GM12878 (cell line): ENCODE measurements around the gene CTCFL. TPM values are rescaled to one million over a fixed set of nuclear protein-coding genes. Genes with fewer than 3 reads are reported as not detected.

Experiments
- ATAC-seq: fragments of 200-7000 bp; cut with Tn5 transposase; 3 replicates; pipeline ENCODE4 v1.9.1; 2020; ENCODE audit warnings: mild to moderate bottlenecking, moderate library complexity
- BruUV-seq: library from RNA; stranded (reverse); fragments of 400-500 nt; replicated peaks from 2 replicates; lab custom pipeline; 2021; lab: Mats Ljungman, UMichigan
- CTCF ChIA-PET: fragments of 300-600 bp; sonication (Branson Sonifier 250); formaldehyde crosslinking; extraction: SDS; loops from one replicate; lab custom pipeline; 2021; ENCODE audit warnings: inconsistent platforms; lab: Yijun Ruan, JAX
- POLR2A ChIA-PET: fragments of 350-600 bp; formaldehyde crosslinking; extraction: SDS; loops from one replicate; lab custom pipeline; 2021; ENCODE audit warnings: inconsistent platforms; lab: Charles Lee
- RAD21 ChIA-PET: fragments of 300-600 bp; sonication (Branson Sonifier 250); formaldehyde crosslinking; loops from one replicate; lab custom pipeline; 2023; ENCODE audit warnings: antibody characterized with exemption; ENCODE audit not compliant: unreplicated experiment; lab: Charles Lee
- SMC1A ChIA-PET: fragments of 300-600 bp; sonication (Branson Sonifier 250); formaldehyde crosslinking; loops from one replicate; lab custom pipeline; 2023; ENCODE audit not compliant: unreplicated experiment, uncharacterized antibody; lab: Charles Lee
- DNase-seq: peaks from one replicate; pipeline ENCODE4 v3.0.0-alpha.2; 2011; ENCODE audit warnings: low read depth, low spot score
- FAIRE-seq: peaks from 3 replicates; lab custom pipeline; 2011; peaks lifted over from hg19 to GRCh38; lab: Jason Lieb, UNC
- H2AFZ ChIP-seq: 2 replicates; pipeline ENCODE4 v1.6.0; 2011; ENCODE audit warnings: low read depth, low read length, control low read depth; ENCODE audit not compliant: control insufficient read depth
- H3K27ac ChIP-seq: 2 replicates; pipeline ENCODE4 v1.5.1; 2011; ENCODE audit warnings: control low read depth; ENCODE audit not compliant: control insufficient read depth, insufficient read depth
- H3K27me3 ChIP-seq, 2 experiments: replicated peaks in 1 of 2; 2 replicates each; pipeline versions ENCODE4 v1.6.0 to v1.6.1; 2011; ENCODE audit warnings: low read length in 1 of 2; ENCODE audit not compliant: control insufficient read depth in 2 of 2, insufficient read depth in 2 of 2
- H3K36me3 ChIP-seq, 2 experiments: 2 replicates each; pipeline ENCODE4 v1.5.1; 2011; ENCODE audit warnings: low read length in 1 of 2; ENCODE audit not compliant: control insufficient read depth in 2 of 2, insufficient read depth in 2 of 2
- H3K4me1 ChIP-seq: 2 replicates; pipeline ENCODE4 v1.6.1; 2011; ENCODE audit warnings: mild to moderate bottlenecking, low read length, moderate library complexity, mixed read lengths; ENCODE audit not compliant: control insufficient read depth, insufficient read depth
- H3K4me2 ChIP-seq: 2 replicates; pipeline ENCODE4 v1.6.0; 2011; ENCODE audit warnings: control low read depth; ENCODE audit not compliant: control insufficient read depth, insufficient read depth
- H3K4me3 ChIP-seq: fragments of 200-600 bp; sonication (generic); 2 replicates; pipeline ENCODE4 v1.5.1; 2016
- H3K79me2 ChIP-seq: 2 replicates; pipeline ENCODE4 v1.6.0; 2011; ENCODE audit warnings: low read length; ENCODE audit not compliant: control insufficient read depth, insufficient read depth
- H3K9ac ChIP-seq: 2 replicates; pipeline ENCODE4 v1.8.0; 2011; ENCODE audit warnings: low read length, control low read depth, mixed read lengths; ENCODE audit not compliant: control insufficient read depth, insufficient read depth
- H3K9me3 ChIP-seq: replicated peaks from 3 replicates; pipeline ENCODE4 v1.5.1; 2011; ENCODE audit warnings: mild to moderate bottlenecking, low read length; ENCODE audit not compliant: control insufficient read depth, insufficient read depth
- H4K20me1 ChIP-seq: 2 replicates; pipeline ENCODE4 v1.6.0; 2011; ENCODE audit not compliant: control insufficient read depth, insufficient read depth
- CUX1 ChIP-seq: IDR thresholded peaks from 2 replicates; pipeline ENCODE4 v1.6.1; 2012; ENCODE audit warnings: improper control_type of control experiment, low read depth, low read length; ENCODE audit not compliant: insufficient replicate concordance
- EP300 ChIP-seq, 2 experiments: fragments of 150-350 bp in 1 of 2; IDR thresholded peaks; 2 replicates each; pipeline ENCODE4 v1.6.1; 2011 to 2012; ENCODE audit warnings: low read depth in 2 of 2, low read length in 2 of 2, borderline replicate concordance in 1 of 2, improper control_type of control experiment in 1 of 2, inconsistent platforms in 1 of 2; ENCODE audit not compliant: control insufficient read depth in 1 of 2
- ETV6 ChIP-seq, 2 experiments: fragments of 450-650 bp in 1 of 2; IDR thresholded peaks in 1 of 2; conservative IDR thresholded peaks in 1 of 2; 2 replicates each; pipeline ENCODE4 v1.6.1; 2014; ENCODE audit warnings: antibody characterized with exemption in 1 of 2, borderline replicate concordance in 1 of 2, low read depth in 1 of 2, mild to moderate bottlenecking in 1 of 2, moderate library complexity in 1 of 2
- NFXL1 ChIP-seq: fragments of 450-650 bp; IDR thresholded peaks from 2 replicates; pipeline ENCODE4 v1.6.1; 2017; ENCODE audit warnings: antibody characterized with exemption, mild to moderate bottlenecking, borderline replicate concordance
- NR2F1 ChIP-seq: fragments of 450-650 bp; conservative IDR thresholded peaks from 2 replicates; pipeline ENCODE4 v1.6.1; 2017; ENCODE audit warnings: mild to moderate bottlenecking
- PAX8 ChIP-seq: fragments of 450-650 bp; IDR thresholded peaks from 2 replicates; pipeline ENCODE4 v1.6.1; 2017; ENCODE audit warnings: mild to moderate bottlenecking, moderate library complexity
- POLR2AphosphoS5 ChIP-seq: IDR thresholded peaks from 2 replicates; pipeline ENCODE4 v1.6.1; 2011; ENCODE audit warnings: mild to moderate bottlenecking, low read length, inconsistent platforms
- RAD21 ChIP-seq: IDR thresholded peaks from 2 replicates; pipeline ENCODE4 v1.6.1; 2011; ENCODE audit warnings: mild to moderate bottlenecking, low read depth, low read length, moderate library complexity; ENCODE audit not compliant: insufficient read depth
- STAT1 ChIP-seq: fragments of 450-650 bp; conservative IDR thresholded peaks from 2 replicates; pipeline ENCODE4 v1.6.1; 2014; ENCODE audit warnings: antibody characterized with exemption, mild to moderate bottlenecking
- ZNF622 ChIP-seq: fragments of 450-650 bp; IDR thresholded peaks from 2 replicates; pipeline ENCODE4 v1.6.1; 2017; ENCODE audit warnings: mild to moderate bottlenecking, inconsistent platforms
- ZSCAN29 ChIP-seq: fragments of 450-650 bp; IDR thresholded peaks from 2 replicates; pipeline ENCODE4 v1.6.1; 2017; ENCODE audit warnings: mild to moderate bottlenecking, moderate library complexity
- WGBS: methylation state at CpG from one replicate; pipeline ENCODE4 v1.1.6; 2016; ENCODE audit warnings: low lambda C conversion rate; ENCODE audit not compliant: insufficient replicate concordance, insufficient coverage; ENCODE audit errors: missing lambda C conversion rate; 5-methylcytosine and 5-hydroxymethylcytosine counted together
- in situ Hi-C: fragments of 300-500 bp; cut with MboI; formaldehyde crosslinking; loops from 9 replicates; pipeline ENCODE4 v1.14.3; 2018; ENCODE audit warnings: mixed read lengths
- intact Hi-C: fragments of 100-400 bp; cut with micrococcal nuclease; formaldehyde crosslinking; loops from one replicate; pipeline ENCODE4 v1.14.2; 2022; ENCODE audit not compliant: unreplicated experiment
- polyA plus RNA-seq, 11 experiments: library from polyadenylated mRNA; depleted of rRNA in 4 of 11; unstranded in 6 of 11; stranded (reverse) in 5 of 11; fragments of >200 nt; fragmentation: Nextera tagmentation in 4 of 11; fragmentation: Illumina TruSeq in 1 of 11; extraction: Ambion mirVana in 4 of 11; extraction: Trizol in 1 of 11; gene quantifications; 1 replicate in 1 of 11; 2 replicates in 10 of 11; pipeline versions ENCODE4 v1.2.1 to v1.2.3, GENCODE V29; 2011 to 2016; ENCODE audit warnings: inconsistent platforms in 2 of 11, missing spikeins in 2 of 11, low read depth in 1 of 11
- total RNA-seq, 4 experiments: library from RNA; depleted of rRNA in 3 of 4; stranded (reverse); fragments of >200 nt in 3 of 4; fragmentation: Illumina TruSeq in 1 of 4; extraction: Trizol in 1 of 4; gene quantifications; 2 replicates each; pipeline versions ENCODE4 v1.2.1 to v1.2.3, GENCODE V29; 2013 to 2021
- TF ChIP-seq, protein P1 (sequence below): fragments of 450-650 bp; formaldehyde crosslinking; IDR thresholded peaks from 2 replicates; pipeline ENCODE4 v1.5.0; 2022; ENCODE audit warnings: mild to moderate bottlenecking, missing genetic modification characterization
- TF ChIP-seq, protein P2 (sequence below): IDR thresholded peaks from 2 replicates; pipeline ENCODE4 v1.6.1; 2011; ENCODE audit warnings: borderline replicate concordance, low read depth, mild to moderate bottlenecking, moderate library complexity, low read length; ENCODE audit not compliant: insufficient read depth, poor library complexity, severe bottlenecking

CTCFL gene
- total and polyA plus RNA-seq, 10 of the 15 experiments (the other 5 are each of a cell fraction or from before 2014, with no cell fraction given), result 0.06 to 0.20 (median 0.11) TPM; not detected in 4

GRCh38 chr20:57512432-57512831 lies 12.5 kb downstream of the CTCFL start:
- intact Hi-C loops (loop anchor here (5.0 kb wide), 1 partner anchor 700 kb away; no protein-coding TSS in a partner anchor), in situ Hi-C loops (loop anchor here (5.0 kb wide), 1 partner anchor 80 kb away; no protein-coding TSS in a partner anchor)
- ATAC-seq, result no peak
- H3K4me3 ChIP-seq, result no peak overlapping the region
- no peak for DNase-seq
- H3K36me3 ChIP-seq, result no peaks in the 10 kb centered on the region
- no peaks in the 10 kb centered on the region for H3K79me2 ChIP-seq
- FAIRE-seq, result no peak
- 68% methylated on average over 5 of the region's 5 CpGs for WGBS
- no peaks in the 10 kb centered on the region for H4K20me1 ChIP-seq
- H3K27ac ChIP-seq, result no peak overlapping the region
- no peaks in the 10 kb centered on the region for H3K9me3 ChIP-seq
- RAD21 ChIA-PET, result interaction anchor here (1.0 kb wide), 1 partner anchor 14 kb away, joined by 3 read pairs; no protein-coding TSS in a partner anchor
- BruUV-seq, result no TSS peak
- H3K27me3 ChIP-seq, result no peaks in the 10 kb centered on the region
- H3K9ac ChIP-seq, result no peak overlapping the region
- POLR2A ChIA-PET, result no interaction called here
- CTCF ChIA-PET, result interaction anchor here (2.7 kb wide), 1 partner anchor 13 kb away, joined by 17 read pairs; no protein-coding TSS in a partner anchor
- SMC1A ChIA-PET, result interaction anchor here (1.0 to 1.5 kb wide), 4 partner anchors 9 to 105 kb away, joined by 3 read pairs; no protein-coding TSS in a partner anchor
- H3K4me1 ChIP-seq, result no peaks in the 10 kb centered on the region
- no peak overlapping the region for H2AFZ ChIP-seq
- no peak overlapping the region for H3K4me2 ChIP-seq
- TF ChIP-seq NR2F1 (no peak), NFXL1 (no peak), ETV6 (conservative IDR thresholded peaks at IDR 0.05 in 1 of 2, IDR thresholded peaks at IDR 0.05 in 1 of 2; ENCODE audit: borderline replicate concordance in 1 of 2, low read depth in 1 of 2) (no peak), CUX1 (no peak), ZSCAN29 (no peak), POLR2AphosphoS5 (no peak), RAD21 (no peak), EP300 (IDR thresholded peaks at IDR 0.05; ENCODE audit: borderline replicate concordance in 1 of 2, control insufficient read depth in 1 of 2, low read depth in 2 of 2, low read length in 2 of 2) (no peak), PAX8 (no peak), STAT1 (no peak), ZNF622 (no peak)
- TF ChIP-seq, protein P1, sequence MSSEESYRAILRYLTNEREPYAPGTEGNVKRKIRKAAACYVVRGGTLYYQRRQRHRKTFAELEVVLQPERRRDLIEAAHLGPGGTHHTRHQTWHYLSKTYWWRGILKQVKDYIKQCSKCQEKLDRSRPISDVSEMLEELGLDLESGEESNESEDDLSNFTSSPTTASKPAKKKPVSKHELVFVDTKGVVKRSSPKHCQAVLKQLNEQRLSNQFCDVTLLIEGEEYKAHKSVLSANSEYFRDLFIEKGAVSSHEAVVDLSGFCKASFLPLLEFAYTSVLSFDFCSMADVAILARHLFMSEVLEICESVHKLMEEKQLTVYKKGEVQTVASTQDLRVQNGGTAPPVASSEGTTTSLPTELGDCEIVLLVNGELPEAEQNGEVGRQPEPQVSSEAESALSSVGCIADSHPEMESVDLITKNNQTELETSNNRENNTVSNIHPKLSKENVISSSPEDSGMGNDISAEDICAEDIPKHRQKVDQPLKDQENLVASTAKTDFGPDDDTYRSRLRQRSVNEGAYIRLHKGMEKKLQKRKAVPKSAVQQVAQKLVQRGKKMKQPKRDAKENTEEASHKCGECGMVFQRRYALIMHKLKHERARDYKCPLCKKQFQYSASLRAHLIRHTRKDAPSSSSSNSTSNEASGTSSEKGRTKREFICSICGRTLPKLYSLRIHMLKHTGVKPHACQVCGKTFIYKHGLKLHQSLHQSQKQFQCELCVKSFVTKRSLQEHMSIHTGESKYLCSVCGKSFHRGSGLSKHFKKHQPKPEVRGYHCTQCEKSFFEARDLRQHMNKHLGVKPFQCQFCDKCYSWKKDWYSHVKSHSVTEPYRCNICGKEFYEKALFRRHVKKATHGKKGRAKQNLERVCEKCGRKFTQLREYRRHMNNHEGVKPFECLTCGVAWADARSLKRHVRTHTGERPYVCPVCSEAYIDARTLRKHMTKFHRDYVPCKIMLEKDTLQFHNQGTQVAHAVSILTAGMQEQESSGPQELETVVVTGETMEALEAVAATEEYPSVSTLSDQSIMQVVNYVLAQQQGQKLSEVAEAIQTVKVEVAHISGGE (CRISPR knock-in tag), result no peak
- TF ChIP-seq, protein P2, sequence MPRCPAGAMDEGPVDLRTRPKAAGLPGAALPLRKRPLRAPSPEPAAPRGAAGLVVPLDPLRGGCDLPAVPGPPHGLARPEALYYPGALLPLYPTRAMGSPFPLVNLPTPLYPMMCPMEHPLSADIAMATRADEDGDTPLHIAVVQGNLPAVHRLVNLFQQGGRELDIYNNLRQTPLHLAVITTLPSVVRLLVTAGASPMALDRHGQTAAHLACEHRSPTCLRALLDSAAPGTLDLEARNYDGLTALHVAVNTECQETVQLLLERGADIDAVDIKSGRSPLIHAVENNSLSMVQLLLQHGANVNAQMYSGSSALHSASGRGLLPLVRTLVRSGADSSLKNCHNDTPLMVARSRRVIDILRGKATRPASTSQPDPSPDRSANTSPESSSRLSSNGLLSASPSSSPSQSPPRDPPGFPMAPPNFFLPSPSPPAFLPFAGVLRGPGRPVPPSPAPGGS, result no peak
